Kidney (tissue), 14 donors: ENCODE measurements around the gene IQSEC2. TPM values are rescaled to one million over a fixed set of nuclear protein-coding genes. Genes with fewer than 3 reads are reported as not detected.

Experiments used
- DNase-seq, 5 donors: peaks; one replicate each; pipeline ENCODE4 v3.0.0-alpha.2; 2013 to 2020
- FAIRE-seq: peaks from 2 replicates; lab custom pipeline; 2012; peaks lifted over from hg19 to GRCh38; lab: Jason Lieb, UNC
- H3K27ac ChIP-seq, 2 donors: one replicate each; pipeline ENCODE4 v1.7.0; 2013; ENCODE audit warnings: low read depth in 2 of 2, low read length in 2 of 2, inconsistent platforms in 1 of 2
- H3K27me3 ChIP-seq: one replicate; pipeline ENCODE4 v1.7.1; 2013; ENCODE audit warnings: low read length, inconsistent platforms; ENCODE audit not compliant: control insufficient read depth, insufficient read depth
- H3K36me3 ChIP-seq, 3 donors: one replicate each; pipeline versions ENCODE4 v1.7.0 to v1.7.1; 2013; ENCODE audit warnings: low read length in 3 of 3, control low read depth in 1 of 3, inconsistent platforms in 1 of 3; ENCODE audit not compliant: insufficient read depth in 3 of 3, control insufficient read depth in 2 of 3
- H3K4me1 ChIP-seq, 3 donors: one replicate each; pipeline versions ENCODE4 v1.7.0 to v1.7.1; 2013; ENCODE audit warnings: low read length in 3 of 3, inconsistent platforms in 1 of 3, low read depth in 1 of 3; ENCODE audit not compliant: control insufficient read depth in 2 of 3, insufficient read depth in 2 of 3
- H3K4me3 ChIP-seq, 3 donors: one replicate each; pipeline versions ENCODE4 v1.7.0 to v1.8.1; 2013; ENCODE audit warnings: low read length in 3 of 3, control low read depth in 1 of 3, inconsistent platforms in 1 of 3
- H3K9ac ChIP-seq, 3 donors: one replicate each; pipeline versions ENCODE4 v1.7.0 to v1.7.1; 2013; ENCODE audit warnings: low read length in 3 of 3, control low read depth in 1 of 3, inconsistent platforms in 1 of 3
- H3K9me3 ChIP-seq, 3 donors: one replicate each; pipeline versions ENCODE4 v1.7.0 to v1.7.1; 2013; ENCODE audit warnings: low read length in 3 of 3, control low read depth in 1 of 3, inconsistent platforms in 1 of 3; ENCODE audit not compliant: control insufficient read depth in 2 of 3, insufficient read depth in 1 of 3
- CTCF ChIP-seq: IDR thresholded peaks from 3 replicates; pipeline ENCODE4 v1.5.1; 2012; ENCODE audit warnings: mild to moderate bottlenecking, moderate library complexity, borderline replicate concordance; ENCODE audit not compliant: insufficient read depth; ENCODE audit errors: extremely low read depth
- intact Hi-C: fragments of 100-400 bp; cut with DNase I; formaldehyde crosslinking; loops from one replicate; pipeline ENCODE4 v1.11.1; 2022
- polyA plus RNA-seq: library from polyadenylated mRNA; stranded (reverse); fragments of 350-450 nt; fragmentation: Illumina TruSeq; extraction: RNeasy Lipid Tissue Mini Kit (QIAGEN cat#74804); gene quantifications from one replicate; pipeline ENCODE4 v1.2.3, GENCODE V29; 2014; ENCODE audit warnings: low read depth, low replicate concordance; ENCODE audit not compliant: insufficient read depth
- total RNA-seq: library from RNA; stranded (reverse); fragmentation: NEBNext Ultra II Directional; extraction: Animal tissue kit (Norgen Biotek cat#: 25700); gene quantifications from one replicate; pipeline ENCODE4 v1.2.1, GENCODE V29; 2021
- donor health status: control.
- donor health status: control.
- donor health status: control.
- donor health status: control.
- donor health status: control.
- donor health status: DM: yes; HTN: yes; CAD: no.
- donor health status: Normal renal cell carcinoma (clear cell type).

Gene IQSEC2
- total and polyA plus RNA-seq, 2 donors from 2014 or later = 20.9 to 56.2 TPM

DNA sequence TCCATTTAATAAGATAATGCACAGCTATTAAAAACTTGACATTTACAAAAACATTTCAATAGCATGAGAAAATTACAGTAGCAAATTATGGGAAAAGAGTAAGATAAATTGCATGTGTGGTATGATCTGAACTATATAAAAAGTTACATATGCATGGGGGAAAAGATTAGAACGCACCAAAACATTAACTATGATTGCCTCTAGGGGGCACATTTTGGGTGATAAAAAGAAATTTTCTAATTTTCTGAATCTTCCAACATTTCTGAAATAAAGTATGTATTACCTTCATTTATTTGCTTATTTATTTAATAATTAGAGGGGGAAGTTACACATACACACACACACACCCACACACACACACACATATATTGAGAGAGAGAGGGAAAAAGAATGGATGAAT, 36.8 kb downstream of the IQSEC2 start:
- H3K36me3 ChIP-seq = peaks cover 0 to 11% (median 10%) of the 10 kb centered on the region in 3 donors
- intact Hi-C loops = no loop called here
- FAIRE-seq = peak; percentile 80

DNA sequence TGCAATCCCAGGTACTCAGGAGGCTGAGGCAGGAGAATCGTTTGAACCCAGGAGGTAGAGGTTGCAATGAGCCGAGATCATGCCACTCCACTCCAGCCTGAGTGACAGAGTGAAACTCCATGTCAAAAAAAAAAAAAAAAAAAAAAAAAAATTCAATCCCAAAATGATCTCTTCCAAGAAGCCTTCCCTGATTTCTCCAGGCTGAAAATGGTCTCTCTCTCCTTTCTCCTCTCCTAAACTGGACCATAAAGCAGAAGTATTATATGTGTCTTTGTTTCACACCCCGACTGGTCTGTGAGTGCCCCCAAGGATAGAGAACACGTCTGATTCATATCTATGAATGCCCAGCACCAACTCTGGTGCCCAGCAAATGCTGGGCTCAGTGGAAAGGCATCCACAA, 39.1 kb downstream of the IQSEC2 start:
- TF ChIP-seq CTCF = no peak
- no peak for DNase-seq
- peaks cover 0 to 15% (median 8%) of the 10 kb centered on the region in 3 donors for H3K36me3 ChIP-seq
- peaks cover 4% of the 10 kb centered on the region for H3K27me3 ChIP-seq
- H3K27ac ChIP-seq = no peak overlapping the region
- intact Hi-C loops = no loop called here
- no peaks in the 10 kb centered on the region for H3K4me1 ChIP-seq
- no peak overlapping the region for H3K9ac ChIP-seq
- no peak for FAIRE-seq
- no peak overlapping the region for H3K4me3 ChIP-seq
- no peaks in the 10 kb centered on the region for H3K9me3 ChIP-seq

More for the DNA sequence above, 36.8 kb downstream of the IQSEC2 start:
- no peak overlapping the region for H3K9ac ChIP-seq
- no peak overlapping the region for H3K4me3 ChIP-seq
- no peak overlapping the region for H3K27ac ChIP-seq
- H3K27me3 ChIP-seq = peaks cover 8% of the 10 kb centered on the region
- H3K4me1 ChIP-seq = no peaks in the 10 kb centered on the region
- no peak for DNase-seq
- TF ChIP-seq CTCF = no peak
- H3K9me3 ChIP-seq = no peaks in the 10 kb centered on the region

- Histone ChIP-seq H3K9me3 (no peaks in the 10 kb centered on the region), H3K4me3 (no peak overlapping the region), H3K9ac (no peak overlapping the region), H3K36me3 (peaks cover 0 to 15% (median 7%) of the 10 kb centered on the region in 3 donors), H3K27ac (no peak overlapping the region), H3K27me3 (peaks cover 6% of the 10 kb centered on the region), H3K4me1 (no peaks in the 10 kb centered on the region)
- TF ChIP-seq CTCF = no peak
- intact Hi-C loops = no loop called here
- no peak for FAIRE-seq
- no peak for DNase-seq
These were observed 39.8 kb downstream of the IQSEC2 start for GRCh38 chrX:53241558-53241957.

- peaks cover 8% of the 10 kb centered on the region for H3K27me3 ChIP-seq
- peaks cover 0 to 15% (median 7%) of the 10 kb centered on the region in 3 donors for H3K36me3 ChIP-seq
- intact Hi-C loops = no loop called here
- FAIRE-seq = no peak
- H3K4me3 ChIP-seq = no peak overlapping the region
- H3K9ac ChIP-seq = no peak overlapping the region
- H3K9me3 ChIP-seq = no peaks in the 10 kb centered on the region
- no peak overlapping the region for H3K27ac ChIP-seq
- no peaks in the 10 kb centered on the region for H3K4me1 ChIP-seq
- peak; percentile 23 for TF ChIP-seq CTCF
- no peak for DNase-seq
These were observed 41.9 kb downstream of the IQSEC2 start for GRCh38 chrX:53239474-53239873.
